MM.1S (cell line): ENCODE data around the gene IFITM5.
"Not testable (repeated sequence)": the region's sequence is repeated elsewhere in the genome, so short reads cannot be mapped to it uniquely, and the experiment has no call there.

Experiments
- DNase-seq: peaks from one replicate; pipeline ENCODE4 v3.0.0-alpha.2; 2015
- H2AFZ ChIP-seq: fragments of 300-600 bp; sonication (generic); 2 replicates; pipeline ENCODE4 v1.6.0; 2016; ENCODE audit warnings: antibody characterized with exemption, low read length
- H3F3A ChIP-seq: fragments of 300-600 bp; sonication (generic); 2 replicates; pipeline ENCODE4 v1.6.1; 2016; ENCODE audit warnings: mild to moderate bottlenecking, antibody characterized with exemption, low read length, moderate library complexity, mixed read lengths; ENCODE audit not compliant: insufficient read depth
- H3K27ac ChIP-seq: fragments of 300-600 bp; sonication (generic); 2 replicates; pipeline ENCODE4 v1.5.1; 2016; ENCODE audit warnings: mild to moderate bottlenecking, low read length
- H3K27me3 ChIP-seq: fragments of 300-600 bp; sonication (generic); replicated peaks from 2 replicates; pipeline ENCODE4 v1.6.0; 2016; ENCODE audit warnings: low read length; ENCODE audit not compliant: insufficient read depth
- H3K36me3 ChIP-seq: fragments of 300-600 bp; sonication (generic); replicated peaks from 2 replicates; pipeline ENCODE4 v1.6.1; 2016; ENCODE audit warnings: mild to moderate bottlenecking, low read length, mixed read lengths; ENCODE audit not compliant: insufficient read depth
- H3K4me1 ChIP-seq: fragments of 300-600 bp; sonication (generic); 2 replicates; pipeline ENCODE4 v1.6.1; 2016; ENCODE audit warnings: low read length, mixed read lengths
- H3K4me2 ChIP-seq: fragments of 300-600 bp; sonication (generic); 2 replicates; pipeline ENCODE4 v1.6.0; 2016; ENCODE audit warnings: low read depth, low read length
- H3K4me3 ChIP-seq: fragments of 300-600 bp; sonication (generic); 2 replicates; pipeline ENCODE4 v1.5.1; 2016; ENCODE audit warnings: low read length, mixed read lengths
- H3K79me2 ChIP-seq: fragments of 300-600 bp; sonication (generic); 2 replicates; pipeline ENCODE4 v1.6.1; 2016; ENCODE audit warnings: mixed run types, low read length, mixed read lengths
- H3K9ac ChIP-seq: fragments of 300-600 bp; sonication (generic); 2 replicates; pipeline ENCODE4 v1.6.1; 2016; ENCODE audit warnings: low read length, mixed read lengths
- H3K9me2 ChIP-seq: fragments of 300-600 bp; sonication (generic); replicated peaks from 2 replicates; pipeline ENCODE4 v1.6.1; 2016; ENCODE audit warnings: mild to moderate bottlenecking, low read length, mixed read lengths; ENCODE audit not compliant: insufficient read depth
- H3K9me3 ChIP-seq: fragments of 300-600 bp; sonication (generic); replicated peaks from 2 replicates; pipeline ENCODE4 v1.6.1; 2016; ENCODE audit warnings: mild to moderate bottlenecking, low read length, mixed read lengths; ENCODE audit not compliant: insufficient read depth
- H4K20me1 ChIP-seq: fragments of 300-600 bp; sonication (generic); 2 replicates; pipeline ENCODE4 v1.6.1; 2016; ENCODE audit warnings: mild to moderate bottlenecking, low read length, moderate library complexity, mixed read lengths; ENCODE audit not compliant: insufficient read depth
- CTCF ChIP-seq: fragments of 300-600 bp; sonication (generic); IDR thresholded peaks from 2 replicates; pipeline ENCODE4 v1.5.1; 2016; ENCODE audit warnings: antibody characterized with exemption, low read length, mixed read lengths
- EZH2 ChIP-seq: fragments of 300-600 bp; sonication (generic); optimal IDR thresholded peaks from 2 replicates; pipeline ENCODE3; 2017; ENCODE audit warnings: low read depth, mild to moderate bottlenecking, antibody characterized with exemption, low read length, mixed read lengths
- EZH2phosphoT487 ChIP-seq: fragments of 300-600 bp; sonication (generic); IDR thresholded peaks from 2 replicates; pipeline ENCODE4 v1.6.1; 2018; ENCODE audit warnings: antibody characterized with exemption, low read length

Gene IFITM5

GRCh38 chr11:329886-330253 lies 30.5 kb upstream of the IFITM5 start:
- H3K4me3 ChIP-seq, result no peak overlapping the region
- no peaks in the 10 kb centered on the region for H3K9me3 ChIP-seq
- H3K27me3 ChIP-seq, result peaks cover 84% of the 10 kb centered on the region
- no peak overlapping the region for H3K27ac ChIP-seq
- no peaks in the 10 kb centered on the region for H3K9me2 ChIP-seq
- TF ChIP-seq EZH2phosphoT487, result no peak
- TF ChIP-seq CTCF, result no peak
- TF ChIP-seq EZH2, result no peak
- no peak overlapping the region for H2AFZ ChIP-seq
- H3F3A ChIP-seq, result peaks cover 9% of the 10 kb centered on the region
- H3K9ac ChIP-seq, result no peak overlapping the region
- peaks cover 37% of the 10 kb centered on the region for H3K4me1 ChIP-seq
- no peak overlapping the region for H3K4me2 ChIP-seq
- no peaks in the 10 kb centered on the region for H3K79me2 ChIP-seq
- no peaks in the 10 kb centered on the region for H3K36me3 ChIP-seq
- no peak for DNase-seq
- no peaks in the 10 kb centered on the region for H4K20me1 ChIP-seq

GRCh38 chr11:328516-329100 lies 29.3 kb upstream of the IFITM5 start:
- not testable (repeated sequence) for H3K27ac ChIP-seq, H3K9ac ChIP-seq, H3K9me2 ChIP-seq, H4K20me1 ChIP-seq, H3K79me2 ChIP-seq, H3K36me3 ChIP-seq, H3F3A ChIP-seq, H3K4me2 ChIP-seq, H3K9me3 ChIP-seq, DNase-seq, H2AFZ ChIP-seq, H3K4me3 ChIP-seq
- peaks cover 84% of the 10 kb centered on the region for H3K27me3 ChIP-seq
- peaks cover 37% of the 10 kb centered on the region for H3K4me1 ChIP-seq

GRCh38 chr11:328012-328411 lies 28.7 kb upstream of the IFITM5 start:
- H3F3A ChIP-seq, result peaks cover 9% of the 10 kb centered on the region
- H4K20me1 ChIP-seq, result no peaks in the 10 kb centered on the region
- no peaks in the 10 kb centered on the region for H3K36me3 ChIP-seq
- H3K4me2 ChIP-seq, result no peak overlapping the region
- H2AFZ ChIP-seq, result no peak overlapping the region
- no peak for DNase-seq
- H3K27me3 ChIP-seq, result peaks cover 84% of the 10 kb centered on the region
- no peaks in the 10 kb centered on the region for H3K9me2 ChIP-seq
- no peaks in the 10 kb centered on the region for H3K79me2 ChIP-seq
- TF ChIP-seq EZH2phosphoT487 (no peak), CTCF (no peak), EZH2 (no peak)
- H3K9ac ChIP-seq, result no peak overlapping the region
- peaks cover 33% of the 10 kb centered on the region for H3K4me1 ChIP-seq
- H3K9me3 ChIP-seq, result no peaks in the 10 kb centered on the region
- H3K4me3 ChIP-seq, result no peak overlapping the region
- no peak overlapping the region for H3K27ac ChIP-seq

- Histone ChIP-seq H4K20me1 (no peaks in the 10 kb centered on the region), H3K4me2 (no peak overlapping the region; the same call in 1 of the 2 replicates), H3K4me3 (no peak overlapping the region), H3K9ac (no peak overlapping the region), H3K9me2 (no peaks in the 10 kb centered on the region), H3K36me3 (no peaks in the 10 kb centered on the region), H3K9me3 (no peaks in the 10 kb centered on the region), H3K27me3 (peaks cover 79% of the 10 kb centered on the region), H3F3A (peaks cover 9% of the 10 kb centered on the region), H2AFZ (no peak overlapping the region), H3K79me2 (no peaks in the 10 kb centered on the region), H3K27ac (no peak overlapping the region), H3K4me1 (peaks cover 29% of the 10 kb centered on the region)
- no peak for TF ChIP-seq EZH2
- TF ChIP-seq EZH2phosphoT487, result no peak
- no peak for TF ChIP-seq CTCF
- no peak for DNase-seq
Measured at GRCh38 chr11:327581-327923, 28.2 kb upstream of the IFITM5 start.
